ENCODE data around the gene BARX1. TPM values are rescaled to one million over a fixed set of nuclear protein-coding genes. Genes with fewer than 3 reads are reported as not detected.

BARX1 gene
- total RNA-seq, 1 donor: 15.6 TPM

DNA sequence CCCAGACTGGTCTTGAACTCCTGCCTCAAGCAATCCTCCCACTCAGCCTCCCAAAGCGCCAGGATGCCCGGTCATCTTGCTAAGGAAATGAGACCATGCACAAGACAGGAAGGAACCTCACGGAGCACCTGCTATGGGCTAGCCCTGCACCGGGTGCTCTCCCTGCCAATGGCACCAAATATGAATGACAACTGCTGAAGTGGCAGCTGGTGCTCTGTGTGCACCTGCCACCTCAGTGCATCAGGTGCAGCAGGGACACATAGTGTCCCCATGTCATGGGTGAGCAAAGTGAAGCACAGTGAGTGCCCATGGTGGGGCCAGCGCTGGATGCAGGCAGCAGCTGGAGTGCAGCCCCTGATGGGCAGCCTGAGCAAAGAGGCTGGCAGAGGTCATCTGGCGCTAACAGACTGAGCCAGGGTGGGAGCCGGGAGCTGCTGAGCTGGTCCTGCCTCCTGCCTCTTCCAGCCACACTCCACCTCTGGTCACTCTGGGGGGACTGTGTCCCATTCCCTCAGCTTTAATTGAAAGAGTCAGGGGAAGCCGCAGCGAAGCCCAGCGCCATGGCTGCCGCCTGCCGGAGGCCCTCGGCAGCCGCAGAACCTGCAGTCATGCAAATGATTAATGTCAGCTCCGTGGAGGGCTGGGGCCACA lies 46.4 kb downstream of the BARX1 start:
- Histone ChIP-seq H4K20me1 (ENCODE audit: insufficient read depth, low read length) (no peaks in the 10 kb centered on the region), H3K27me3 (ENCODE audit: insufficient read depth, low read length) (no peaks in the 10 kb centered on the region), H2AFZ (ENCODE audit: low read length) (no peak overlapping the region), H3K4me1 (ENCODE audit: insufficient read depth, low read length) (no peaks in the 10 kb centered on the region), H3K79me2 (ENCODE audit: insufficient read depth, low read length) (no peaks in the 10 kb centered on the region), H3K4me3 (ENCODE audit: insufficient read depth, low read length) (no peak overlapping the region), H3K9me3 (ENCODE audit: low read depth, low read length) (no peaks in the 10 kb centered on the region), H3K36me3 (ENCODE audit: insufficient read depth, low read length) (no peaks in the 10 kb centered on the region), H3K27ac (ENCODE audit: low read depth, low read length) (no peak overlapping the region), H3K4me2 (ENCODE audit: insufficient read depth, low read length) (no peak overlapping the region)
- TF ChIP-seq, protein P1, sequence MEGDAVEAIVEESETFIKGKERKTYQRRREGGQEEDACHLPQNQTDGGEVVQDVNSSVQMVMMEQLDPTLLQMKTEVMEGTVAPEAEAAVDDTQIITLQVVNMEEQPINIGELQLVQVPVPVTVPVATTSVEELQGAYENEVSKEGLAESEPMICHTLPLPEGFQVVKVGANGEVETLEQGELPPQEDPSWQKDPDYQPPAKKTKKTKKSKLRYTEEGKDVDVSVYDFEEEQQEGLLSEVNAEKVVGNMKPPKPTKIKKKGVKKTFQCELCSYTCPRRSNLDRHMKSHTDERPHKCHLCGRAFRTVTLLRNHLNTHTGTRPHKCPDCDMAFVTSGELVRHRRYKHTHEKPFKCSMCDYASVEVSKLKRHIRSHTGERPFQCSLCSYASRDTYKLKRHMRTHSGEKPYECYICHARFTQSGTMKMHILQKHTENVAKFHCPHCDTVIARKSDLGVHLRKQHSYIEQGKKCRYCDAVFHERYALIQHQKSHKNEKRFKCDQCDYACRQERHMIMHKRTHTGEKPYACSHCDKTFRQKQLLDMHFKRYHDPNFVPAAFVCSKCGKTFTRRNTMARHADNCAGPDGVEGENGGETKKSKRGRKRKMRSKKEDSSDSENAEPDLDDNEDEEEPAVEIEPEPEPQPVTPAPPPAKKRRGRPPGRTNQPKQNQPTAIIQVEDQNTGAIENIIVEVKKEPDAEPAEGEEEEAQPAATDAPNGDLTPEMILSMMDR (IDR thresholded peaks at IDR 0.05; ENCODE audit: extremely low read depth, low read depth, low read length): no peak
- DNase-seq (ENCODE audit: insufficient read length, low spot score, missing footprints): peak; percentile 73

DNA sequence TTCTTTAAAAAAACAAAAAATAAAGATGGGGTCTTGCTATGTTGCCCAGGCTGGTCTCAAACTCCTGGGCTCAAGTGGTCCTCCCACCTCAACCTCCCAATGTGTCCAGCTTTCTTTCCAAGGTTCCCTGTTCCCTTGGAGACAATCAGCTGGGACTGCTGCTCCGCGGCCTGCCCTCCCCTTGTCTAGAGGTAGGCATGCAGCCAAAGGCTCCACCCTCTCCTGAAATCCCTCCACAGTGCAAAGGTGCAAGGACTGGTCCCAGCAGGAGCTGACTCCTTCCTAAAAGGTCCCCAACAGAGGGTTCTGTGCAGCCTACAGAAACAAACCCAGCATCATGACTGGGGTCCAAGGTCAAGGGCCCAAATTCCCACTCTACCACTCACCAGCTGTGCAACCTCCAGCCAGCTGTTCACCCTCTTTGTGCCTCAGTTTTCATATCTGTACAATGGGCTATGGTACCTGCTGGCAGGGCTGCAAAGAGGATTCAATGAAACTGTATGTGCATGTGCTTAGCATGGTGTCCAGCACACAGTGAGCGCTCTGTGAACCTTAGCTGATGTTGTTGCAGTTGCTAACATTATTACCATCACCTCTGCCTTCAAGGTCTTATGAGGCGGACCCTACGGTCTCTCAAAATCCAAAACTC lies 47.5 kb downstream of the BARX1 start:
- Histone ChIP-seq H3K79me2 (ENCODE audit: insufficient read depth, low read length) (no peaks in the 10 kb centered on the region), H3K4me3 (ENCODE audit: insufficient read depth, low read length) (no peak overlapping the region), H4K20me1 (ENCODE audit: insufficient read depth, low read length) (no peaks in the 10 kb centered on the region), H3K9me3 (ENCODE audit: low read depth, low read length) (no peaks in the 10 kb centered on the region), H3K27me3 (ENCODE audit: insufficient read depth, low read length) (no peaks in the 10 kb centered on the region), H2AFZ (ENCODE audit: low read length) (no peak overlapping the region), H3K27ac (ENCODE audit: low read depth, low read length) (no peak overlapping the region), H3K36me3 (ENCODE audit: insufficient read depth, low read length) (no peaks in the 10 kb centered on the region), H3K4me1 (ENCODE audit: insufficient read depth, low read length) (no peaks in the 10 kb centered on the region), H3K4me2 (ENCODE audit: insufficient read depth, low read length) (no peak overlapping the region)
- TF ChIP-seq, protein P1 (IDR thresholded peaks at IDR 0.05; ENCODE audit: extremely low read depth, low read depth, low read length): no peak
- DNase-seq (ENCODE audit: insufficient read length, low spot score, missing footprints): peak; percentile 62

DNA sequence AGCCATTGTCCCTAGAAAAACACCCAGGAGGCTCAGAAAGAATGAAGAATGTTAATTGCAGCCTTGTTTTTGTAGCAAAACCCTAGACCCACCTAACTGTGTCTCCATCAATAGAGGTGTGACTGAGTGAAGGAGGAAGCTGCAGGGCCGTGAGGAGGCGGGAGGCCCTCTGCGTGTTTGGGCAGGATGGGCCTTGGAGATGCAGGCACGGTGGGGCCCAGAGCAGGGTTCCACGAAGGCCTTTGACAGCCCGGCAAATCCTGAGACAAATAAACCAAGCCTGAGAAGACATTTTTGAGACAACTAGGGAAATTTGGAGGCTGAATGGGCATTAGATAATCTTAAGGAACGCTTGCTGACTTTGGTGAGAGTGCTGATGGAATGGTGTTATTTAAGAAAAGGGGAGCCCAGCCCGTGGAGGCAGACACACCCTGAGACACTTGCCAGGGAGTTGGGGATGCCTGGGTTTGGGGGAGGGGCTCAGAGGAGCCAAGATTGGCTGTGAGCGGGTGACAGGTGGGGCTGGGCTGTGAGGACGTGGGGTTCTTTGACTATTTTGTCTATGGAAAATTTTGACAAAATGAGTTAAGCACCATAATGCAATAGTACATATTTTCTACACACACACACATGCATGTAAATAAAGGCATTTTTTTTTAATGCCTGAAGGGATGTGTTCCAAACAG lies 48.8 kb downstream of the BARX1 start:
- no peak overlapping the region for H3K4me2 ChIP-seq (ENCODE audit: insufficient read depth, low read length)
- H3K79me2 ChIP-seq (ENCODE audit: insufficient read depth, low read length): no peaks in the 10 kb centered on the region
- H2AFZ ChIP-seq (ENCODE audit: low read length): no peak overlapping the region
- no peak overlapping the region for H3K27ac ChIP-seq (ENCODE audit: low read depth, low read length)
- no peaks in the 10 kb centered on the region for H3K4me1 ChIP-seq (ENCODE audit: insufficient read depth, low read length)
- H4K20me1 ChIP-seq (ENCODE audit: insufficient read depth, low read length): no peaks in the 10 kb centered on the region
- H3K9me3 ChIP-seq (ENCODE audit: low read depth, low read length): no peaks in the 10 kb centered on the region
- no peaks in the 10 kb centered on the region for H3K36me3 ChIP-seq (ENCODE audit: insufficient read depth, low read length)
- H3K4me3 ChIP-seq (ENCODE audit: insufficient read depth, low read length): no peak overlapping the region
- no peaks in the 10 kb centered on the region for H3K27me3 ChIP-seq (ENCODE audit: insufficient read depth, low read length)
- peak; percentile 68 for DNase-seq (ENCODE audit: insufficient read length, low spot score, missing footprints)
- TF ChIP-seq, protein P1 (IDR thresholded peaks at IDR 0.05; ENCODE audit: extremely low read depth, low read depth, low read length): no peak

All from osteoblast (primary cell).